HepG2 (cell line): ENCODE measurements around the gene KRI1. TPM values are rescaled to one million over a fixed set of nuclear protein-coding genes. Genes with fewer than 3 reads are reported as not detected.
A peak's percentile ranks its signal among the peaks of the same experiment; 100 is the strongest.

Source experiments
- ATAC-seq: fragments of 200-7000 bp; cut with Tn5 transposase; 3 replicates; pipeline ENCODE4 v1.9.1; 2020; ENCODE audit warnings: mild to moderate bottlenecking, moderate library complexity
- BruUV-seq: library from RNA; stranded (reverse); fragments of 400-500 nt; replicated peaks from 2 replicates; lab custom pipeline; 2021; lab: Mats Ljungman, UMichigan
- CTCF ChIA-PET: fragments of 300-600 bp; formaldehyde crosslinking; extraction: SDS; loops from one replicate; lab custom pipeline; 2021; ENCODE audit warnings: low total read pairs, inconsistent platforms, low intra/inter-chr PET ratio; lab: Yijun Ruan, JAX
- POLR2A ChIA-PET: fragments of 350-600 bp; sonication (Branson Sonifier 250); formaldehyde crosslinking; loops from one replicate; lab custom pipeline; 2020; ENCODE audit warnings: antibody characterized with exemption, inconsistent platforms; lab: Yijun Ruan, JAX
- DNase-seq: peaks from one replicate; pipeline ENCODE4 v3.0.0-alpha.2; 2015; ENCODE audit warnings: low spot score
- FAIRE-seq: peaks from 3 replicates; lab custom pipeline; 2011; peaks lifted over from hg19 to GRCh38; lab: Jason Lieb, UNC
- H2AFZ ChIP-seq: one replicate; pipeline ENCODE4 v1.6.1; 2011; ENCODE audit warnings: low read length, inconsistent platforms
- H3K27ac ChIP-seq: fragments of 300-600 bp; 3 replicates; pipeline ENCODE4 v1.8.0; 2011; ENCODE audit warnings: mixed run types, mild to moderate bottlenecking, mixed read lengths, low read length, inconsistent platforms; ENCODE audit not compliant: insufficient read depth; ENCODE audit errors: extremely low read length
- H3K27me3 ChIP-seq, 2 experiments: fragments of 200-600 bp in 1 of 2; 2 replicates in 1 of 2; 3 replicates in 1 of 2; pipeline versions ENCODE4 v1.6.0 to v1.8.0; 2011; ENCODE audit warnings: low read length in 2 of 2, mild to moderate bottlenecking in 2 of 2, moderate library complexity in 2 of 2, inconsistent platforms in 1 of 2; ENCODE audit not compliant: insufficient read depth in 2 of 2, control insufficient read depth in 1 of 2
- H3K36me3 ChIP-seq, 2 experiments: fragments of 200-600 bp in 1 of 2; replicated peaks in 1 of 2; 2 replicates in 1 of 2; 3 replicates in 1 of 2; pipeline versions ENCODE4 v1.5.1 to v1.8.0; 2011; ENCODE audit warnings: low read length in 2 of 2, inconsistent platforms in 1 of 2; ENCODE audit not compliant: insufficient read depth in 2 of 2, control insufficient read depth in 1 of 2
- H3K4me1 ChIP-seq: 2 replicates; pipeline ENCODE4 v1.5.1; 2012; ENCODE audit warnings: low read length, inconsistent platforms; ENCODE audit not compliant: insufficient read depth
- H3K4me2 ChIP-seq: 2 replicates; pipeline ENCODE4 v1.6.0; 2011; ENCODE audit warnings: low read depth, low read length, inconsistent platforms
- H3K4me3 ChIP-seq, 3 experiments: fragments of 200-600 bp in 1 of 3; sonication (generic), shearing (Covaris generic) in 1 of 3; replicated peaks in 1 of 3; 2 replicates each; pipeline ENCODE4 v1.5.1; 2011 to 2016; ENCODE audit warnings: low read length in 3 of 3, inconsistent platforms in 2 of 3, low read depth in 2 of 3, mild to moderate bottlenecking in 2 of 3, control low read depth in 1 of 3, mixed read lengths in 1 of 3; ENCODE audit not compliant: insufficient read depth in 1 of 3
- H3K79me2 ChIP-seq: one replicate; pipeline ENCODE4 v1.6.1; 2011; ENCODE audit warnings: low read length, inconsistent platforms; ENCODE audit not compliant: insufficient read depth
- H3K9ac ChIP-seq: 2 replicates; pipeline ENCODE4 v1.6.0; 2011; ENCODE audit warnings: mild to moderate bottlenecking, low read depth, low read length, inconsistent platforms; ENCODE audit not compliant: insufficient read depth
- H3K9me3 ChIP-seq: 2 replicates; pipeline ENCODE4 v1.5.1; 2012; ENCODE audit warnings: mild to moderate bottlenecking, low read length
- H4K20me1 ChIP-seq: 2 replicates; pipeline ENCODE4 v1.6.0; 2011; ENCODE audit warnings: inconsistent platforms, mild to moderate bottlenecking, low read length, moderate library complexity; ENCODE audit not compliant: insufficient read depth
- FOXA3 ChIP-seq: IDR thresholded peaks from 2 replicates; pipeline ENCODE4 v1.6.1; 2016; ENCODE audit warnings: missing genetic modification reagents, missing compliant biosample characterization
- KDM2A ChIP-seq: sonication (generic); formaldehyde crosslinking; IDR thresholded peaks from 2 replicates; pipeline ENCODE4 v1.4.0; 2020; ENCODE audit warnings: low read depth, missing genetic modification reagents, borderline replicate concordance
- KLF6 ChIP-seq: IDR thresholded peaks from 2 replicates; pipeline ENCODE4 v1.8.0; 2016; ENCODE audit warnings: missing biosample characterization, missing genetic modification reagents
- MIER3 ChIP-seq: IDR thresholded peaks from 2 replicates; pipeline ENCODE4 v1.6.1; 2016; ENCODE audit warnings: missing compliant biosample characterization, borderline replicate concordance
- NR2C2 ChIP-seq: sonication (generic); formaldehyde crosslinking; IDR thresholded peaks from 2 replicates; pipeline ENCODE4 v1.4.0; 2020; ENCODE audit warnings: missing genetic modification reagents, mild to moderate bottlenecking, moderate library complexity, borderline replicate concordance
- ZNF737 ChIP-seq: sonication (generic); formaldehyde crosslinking; IDR thresholded peaks from 2 replicates; pipeline ENCODE4 v1.5.0; 2020; ENCODE audit warnings: missing genetic modification reagents, mild to moderate bottlenecking, borderline replicate concordance
- WGBS: methylation state at CpG from one replicate; pipeline ENCODE4 v1.1.6; 2017; ENCODE audit warnings: low lambda C conversion rate; 5-methylcytosine and 5-hydroxymethylcytosine counted together
- in situ Hi-C: cut with HindIII; loops from 2 replicates; pipeline ENCODE4 v1.10.0; 2017; ENCODE audit warnings: low pct_unique_long_range_greater_than_20kb; ENCODE audit not compliant: extremely low pct_ligation_motif_present
- intact Hi-C: fragments of 100-400 bp; cut with micrococcal nuclease; formaldehyde crosslinking; loops from one replicate; pipeline ENCODE4 v1.10.0; 2022; ENCODE audit not compliant: unreplicated experiment
- polyA plus RNA-seq, 8 experiments: library from polyadenylated mRNA; depleted of rRNA in 3 of 8; stranded (reverse) in 7 of 8; unstranded in 1 of 8; fragments of >200 nt; fragmentation: Illumina TruSeq in 4 of 8; extraction: Trizol in 4 of 8; gene quantifications; 2 replicates each; pipeline versions ENCODE4 v1.2.1 to v1.2.3, GENCODE V29; 2011 to 2016; ENCODE audit warnings: low read depth in 4 of 8, missing spikeins in 1 of 8, mixed read lengths in 1 of 8; ENCODE audit not compliant: insufficient read depth in 1 of 8
- total RNA-seq, 5 experiments: library from RNA; depleted of rRNA; stranded (reverse); fragments of >200 nt; fragmentation: Illumina TruSeq; extraction: Trizol; gene quantifications; 2 replicates each; pipeline ENCODE4 v1.2.3, GENCODE V29; 2016; ENCODE audit warnings: low read depth in 1 of 5
- TF ChIP-seq, protein P1 (sequence below): sonication (generic); formaldehyde crosslinking; IDR thresholded peaks from 2 replicates; pipeline ENCODE4 v1.8.1; 2022; ENCODE audit warnings: low read depth, mild to moderate bottlenecking, missing genetic modification reagents
- TF ChIP-seq, protein P2 (sequence below): IDR thresholded peaks from 2 replicates; pipeline ENCODE4 v1.6.1; 2018; ENCODE audit warnings: missing genetic modification reagents, mild to moderate bottlenecking, missing compliant biosample characterization
- TF ChIP-seq, protein P3 (sequence below): sonication (generic); formaldehyde crosslinking; IDR thresholded peaks from 2 replicates; pipeline ENCODE4 v1.4.0; 2020; ENCODE audit warnings: mild to moderate bottlenecking, missing genetic modification reagents

Gene KRI1
- total and polyA plus RNA-seq, 2 of the 13 experiments (the other 11 are each of a cell fraction or from before 2014, with no cell fraction given) = 9.1 to 11.7 TPM

DNA sequence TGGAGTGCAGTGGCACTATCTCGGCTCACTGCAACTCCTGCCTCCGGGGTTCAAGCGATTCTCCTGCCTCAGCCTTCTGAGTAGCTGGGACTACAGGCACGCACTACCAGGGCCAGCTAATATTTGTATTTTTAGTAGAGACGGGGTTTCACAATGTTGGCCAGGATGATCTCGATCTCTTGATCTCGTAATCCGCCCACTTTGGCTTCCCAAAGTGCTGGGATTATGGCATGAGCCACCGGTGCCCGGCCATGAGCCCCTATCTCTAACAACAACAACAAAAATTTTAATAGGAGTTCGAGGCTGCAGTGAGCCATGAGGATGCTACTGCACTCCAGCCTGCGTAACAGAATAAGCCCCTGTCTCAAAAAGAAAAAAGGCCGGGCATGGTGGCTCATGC is 16.3 kb upstream of the KRI1 start:
- ChIA-PET POLR2A (interaction anchor here (1.3 to 3.2 kb wide), 5 partner anchors 63 to 118 kb away, joined by 3 to 20 read pairs (median 6); no protein-coding TSS in a partner anchor), CTCF (interaction anchor here (2.0 to 4.5 kb wide), 2 partner anchors 62 to 118 kb away, joined by 13 to 69 read pairs; no protein-coding TSS in a partner anchor)
- Histone ChIP-seq H3K9me3 (no peaks in the 10 kb centered on the region), H4K20me1 (no peaks in the 10 kb centered on the region), H3K27me3 (peaks cover 3 to 18% of the 10 kb centered on the region in 2 experiments; a peak in 3 of 5 replicates), H3K9ac (no peak overlapping the region), H3K27ac (no peak overlapping the region), H3K79me2 (no peaks in the 10 kb centered on the region), H3K4me1 (peaks cover 30% of the 10 kb centered on the region), H3K4me2 (no peak overlapping the region), H3K4me3 (no peak overlapping the region), H3K36me3 (no peaks in the 10 kb centered on the region), H2AFZ (no peak overlapping the region)
- intact Hi-C loops (no loop called here), in situ Hi-C loops (loop anchor here (5.0 kb wide), 1 partner anchor 60 kb away; no protein-coding TSS in a partner anchor)
- TF ChIP-seq, protein P1, sequence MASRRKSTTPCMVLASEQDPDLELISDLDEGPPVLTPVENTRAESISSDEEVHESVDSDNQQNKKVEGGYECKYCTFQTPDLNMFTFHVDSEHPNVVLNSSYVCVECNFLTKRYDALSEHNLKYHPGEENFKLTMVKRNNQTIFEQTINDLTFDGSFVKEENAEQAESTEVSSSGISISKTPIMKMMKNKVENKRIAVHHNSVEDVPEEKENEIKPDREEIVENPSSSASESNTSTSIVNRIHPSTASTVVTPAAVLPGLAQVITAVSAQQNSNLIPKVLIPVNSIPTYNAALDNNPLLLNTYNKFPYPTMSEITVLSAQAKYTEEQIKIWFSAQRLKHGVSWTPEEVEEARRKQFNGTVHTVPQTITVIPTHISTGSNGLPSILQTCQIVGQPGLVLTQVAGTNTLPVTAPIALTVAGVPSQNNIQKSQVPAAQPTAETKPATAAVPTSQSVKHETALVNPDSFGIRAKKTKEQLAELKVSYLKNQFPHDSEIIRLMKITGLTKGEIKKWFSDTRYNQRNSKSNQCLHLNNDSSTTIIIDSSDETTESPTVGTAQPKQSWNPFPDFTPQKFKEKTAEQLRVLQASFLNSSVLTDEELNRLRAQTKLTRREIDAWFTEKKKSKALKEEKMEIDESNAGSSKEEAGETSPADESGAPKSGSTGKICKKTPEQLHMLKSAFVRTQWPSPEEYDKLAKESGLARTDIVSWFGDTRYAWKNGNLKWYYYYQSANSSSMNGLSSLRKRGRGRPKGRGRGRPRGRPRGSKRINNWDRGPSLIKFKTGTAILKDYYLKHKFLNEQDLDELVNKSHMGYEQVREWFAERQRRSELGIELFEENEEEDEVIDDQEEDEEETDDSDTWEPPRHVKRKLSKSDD (CRISPR knock-in tag) = no peak
- 47% methylated on average over 13 of the region's 13 CpGs for WGBS
- DNase-seq (no peak), ATAC-seq (no peak), FAIRE-seq (no peak)
- no TSS peak for BruUV-seq

GRCh38 chr19:10580979-10581631 is 15.3 kb upstream of the KRI1 start:
- no peaks in the 10 kb centered on the region for H4K20me1 ChIP-seq
- H2AFZ ChIP-seq = peak overlapping the region; percentile 33
- peak overlapping the region in 1 of 3 experiments; percentile 59; a peak in 2 of 6 replicates for H3K4me3 ChIP-seq
- H3K79me2 ChIP-seq = no peaks in the 10 kb centered on the region
- peak; percentile 86 for DNase-seq
- H3K27ac ChIP-seq = no peak overlapping the region
- intact Hi-C loops (loop anchor here (1.0 kb wide), 2 partner anchors 63 to 118 kb away; no protein-coding TSS in a partner anchor), in situ Hi-C loops (loop anchor here (5.0 kb wide), 1 partner anchor 61 kb away; no protein-coding TSS in a partner anchor)
- peaks cover 30% of the 10 kb centered on the region for H3K4me1 ChIP-seq
- H3K9ac ChIP-seq = no peak overlapping the region
- no peaks in the 10 kb centered on the region for H3K36me3 ChIP-seq
- no peaks in the 10 kb centered on the region for H3K9me3 ChIP-seq
- 7% methylated on average over 12 of the region's 31 CpGs for WGBS
- BruUV-seq = no TSS peak
- ATAC-seq = peak; percentile 51
- CTCF ChIA-PET = interaction anchor here (0.8 to 4.5 kb wide), 5 partner anchors 21 to 119 kb away, joined by 3 to 69 read pairs (median 5); no protein-coding TSS in a partner anchor
- H3K27me3 ChIP-seq = peaks cover 3 to 14% of the 10 kb centered on the region in 2 experiments; a peak in 3 of 5 replicates
- peak overlapping the region; percentile 81 for H3K4me2 ChIP-seq
- peak; percentile 94 for FAIRE-seq
- POLR2A ChIA-PET = interaction anchor here (0.8 to 3.2 kb wide), 7 partner anchors 28 to 136 kb away, joined by 3 to 20 read pairs (median 5); partner anchors contain the start of gene DNM2
- TF ChIP-seq ZNF737 (CRISPR knock-in tag) (0 out of 2 replicates have a peak, but pooled peaks have one; percentile 38), MIER3 (CRISPR knock-in tag) (0 out of 2 replicates have a peak, but pooled peaks have one; percentile 19), FOXA3 (peak; percentile 27; the same call in 1 of the 2 replicates), NR2C2 (CRISPR knock-in tag) (no peak), KDM2A (CRISPR knock-in tag) (peak; percentile 63), KLF6 (CRISPR knock-in tag) (no peak)
- TF ChIP-seq, protein P2, sequence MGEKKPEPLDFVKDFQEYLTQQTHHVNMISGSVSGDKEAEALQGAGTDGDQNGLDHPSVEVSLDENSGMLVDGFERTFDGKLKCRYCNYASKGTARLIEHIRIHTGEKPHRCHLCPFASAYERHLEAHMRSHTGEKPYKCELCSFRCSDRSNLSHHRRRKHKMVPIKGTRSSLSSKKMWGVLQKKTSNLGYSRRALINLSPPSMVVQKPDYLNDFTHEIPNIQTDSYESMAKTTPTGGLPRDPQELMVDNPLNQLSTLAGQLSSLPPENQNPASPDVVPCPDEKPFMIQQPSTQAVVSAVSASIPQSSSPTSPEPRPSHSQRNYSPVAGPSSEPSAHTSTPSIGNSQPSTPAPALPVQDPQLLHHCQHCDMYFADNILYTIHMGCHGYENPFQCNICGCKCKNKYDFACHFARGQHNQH (CRISPR knock-in tag) = 0 out of 2 replicates have a peak, but pooled peaks have one; percentile 51
- TF ChIP-seq, protein P3, sequence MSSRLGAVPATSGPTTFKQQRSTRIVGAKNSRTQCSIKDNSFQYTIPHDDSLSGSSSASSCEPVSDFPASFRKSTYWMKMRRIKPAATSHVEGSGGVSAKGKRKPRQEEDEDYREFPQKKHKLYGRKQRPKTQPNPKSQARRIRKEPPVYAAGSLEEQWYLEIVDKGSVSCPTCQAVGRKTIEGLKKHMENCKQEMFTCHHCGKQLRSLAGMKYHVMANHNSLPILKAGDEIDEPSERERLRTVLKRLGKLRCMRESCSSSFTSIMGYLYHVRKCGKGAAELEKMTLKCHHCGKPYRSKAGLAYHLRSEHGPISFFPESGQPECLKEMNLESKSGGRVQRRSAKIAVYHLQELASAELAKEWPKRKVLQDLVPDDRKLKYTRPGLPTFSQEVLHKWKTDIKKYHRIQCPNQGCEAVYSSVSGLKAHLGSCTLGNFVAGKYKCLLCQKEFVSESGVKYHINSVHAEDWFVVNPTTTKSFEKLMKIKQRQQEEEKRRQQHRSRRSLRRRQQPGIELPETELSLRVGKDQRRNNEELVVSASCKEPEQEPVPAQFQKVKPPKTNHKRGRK = 0 out of 2 replicates have a peak, but pooled peaks have one; percentile 50
